Measurements from ENCODE around the gene TSC22D4.
"Not testable (repeated sequence)": the region's sequence is repeated elsewhere in the genome, so short reads cannot be mapped to it uniquely, and the experiment has no call there.

The TSC22D4 gene

DNA sequence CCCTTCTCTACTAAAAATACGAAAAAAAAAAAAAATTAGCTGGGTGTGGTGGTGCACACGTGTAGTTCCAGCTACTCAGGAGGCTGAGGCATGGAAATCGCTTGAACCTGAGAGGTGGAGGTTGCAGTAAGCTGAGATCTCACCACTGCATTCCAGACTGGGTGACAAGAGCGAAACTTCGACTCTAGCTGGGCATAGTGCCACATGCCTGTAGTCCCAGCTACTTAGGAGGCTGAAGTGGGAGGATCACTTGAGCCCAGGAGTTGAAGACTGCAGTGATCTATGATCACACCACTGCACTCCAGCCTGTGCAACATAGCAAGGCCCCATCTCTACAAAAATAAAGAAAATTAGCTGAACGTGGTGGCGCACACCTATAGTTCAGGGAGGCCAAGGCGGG, 13.7 kb downstream of the TSC22D4 start:
- no peak for ATAC-seq (replicated peaks; ENCODE audit: extremely low read depth, poor library complexity, severe bottlenecking)
- no peak for DNase-seq (ENCODE audit: low spot score in 2 of 2)
- peaks cover 26% of the 10 kb centered on the region for H3K36me3 Mint-ChIP-seq (ENCODE audit: insufficient read depth)
- H3K9me3 Mint-ChIP-seq: no peaks in the 10 kb centered on the region
- no peaks in the 10 kb centered on the region for H3K27me3 Mint-ChIP-seq
- peaks cover 5% of the 10 kb centered on the region for H3K4me1 Mint-ChIP-seq
- H3K4me3 Mint-ChIP-seq: no peak overlapping the region
- H3K27ac Mint-ChIP-seq (ENCODE audit: low read depth): peak overlapping the region; percentile 63

DNA sequence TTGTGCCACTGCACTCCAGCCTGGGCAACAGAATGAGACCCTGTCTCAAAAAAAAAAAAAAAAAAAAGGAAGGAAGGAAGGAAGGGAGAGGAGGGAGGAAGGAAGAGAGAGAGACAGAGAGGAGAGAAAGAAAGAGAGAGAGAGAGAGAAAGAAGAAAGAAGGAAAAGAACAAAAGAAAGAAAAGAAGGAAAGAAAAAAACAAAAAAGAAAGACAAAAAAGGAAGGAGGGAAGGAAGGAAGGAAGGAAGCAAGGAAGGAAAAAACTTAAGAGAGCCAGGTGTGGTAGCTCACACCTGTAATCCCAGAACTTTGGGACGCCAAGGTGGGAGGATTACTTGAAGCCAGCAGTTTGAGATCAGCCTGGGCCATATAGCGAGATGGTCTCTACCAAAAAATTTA, 14.2 kb downstream of the TSC22D4 start:
- Mint-ChIP-seq H3K4me3 (no peak overlapping the region), H3K4me1 (peaks cover 5% of the 10 kb centered on the region), H3K36me3 (ENCODE audit: insufficient read depth) (peaks cover 25% of the 10 kb centered on the region), H3K9me3 (no peaks in the 10 kb centered on the region), H3K27me3 (no peaks in the 10 kb centered on the region), H3K27ac (ENCODE audit: low read depth) (peak overlapping the region; percentile 63)
- ATAC-seq (replicated peaks; ENCODE audit: extremely low read depth, poor library complexity, severe bottlenecking) (no peak), DNase-seq (ENCODE audit: low spot score in 2 of 2) (no peak)

DNA sequence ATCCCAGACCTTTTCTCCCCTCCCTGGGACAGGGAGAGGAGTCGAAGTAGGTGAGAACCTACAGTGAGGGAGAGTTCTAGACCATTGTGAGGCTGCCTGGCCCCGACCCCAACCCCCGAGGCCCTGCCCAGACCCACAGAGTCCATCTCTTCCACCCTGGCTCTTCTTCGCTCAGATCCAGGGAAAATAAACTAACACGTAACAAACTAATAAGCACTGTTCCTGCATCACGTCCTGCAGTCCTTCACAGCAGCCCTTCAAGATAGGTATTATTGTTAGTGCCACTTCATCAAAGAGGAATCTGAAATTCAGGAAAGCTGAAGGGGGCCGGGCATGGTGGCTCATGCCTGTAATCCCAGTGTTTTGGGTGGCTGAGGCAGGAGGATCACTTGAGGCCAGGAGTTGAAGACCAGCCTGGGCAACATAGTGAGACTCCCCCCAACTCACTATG, 14.8 kb downstream of the TSC22D4 start, which contains the start of gene SPACDR:
TSS of gene SPACDR (minus strand) at position 51 of the 451 bp plus-strand sequence. CDS start 235 bp downstream, outside the sequence.
- DNase-seq (ENCODE audit: low spot score in 2 of 2) (no peak), ATAC-seq (replicated peaks; ENCODE audit: extremely low read depth, poor library complexity, severe bottlenecking) (no peak)
- H3K36me3 Mint-ChIP-seq (ENCODE audit: insufficient read depth): peaks cover 24% of the 10 kb centered on the region
- peak within 1 kb of the TSS; percentile 63 for H3K27ac Mint-ChIP-seq (ENCODE audit: low read depth)
- H3K4me1 Mint-ChIP-seq: peaks cover 5% of the 10 kb centered on the region
- H3K9me3 Mint-ChIP-seq: no peaks in the 10 kb centered on the region
- no peaks in the 10 kb centered on the region for H3K27me3 Mint-ChIP-seq
- H3K4me3 Mint-ChIP-seq: no peak within 1 kb of the TSS

DNA sequence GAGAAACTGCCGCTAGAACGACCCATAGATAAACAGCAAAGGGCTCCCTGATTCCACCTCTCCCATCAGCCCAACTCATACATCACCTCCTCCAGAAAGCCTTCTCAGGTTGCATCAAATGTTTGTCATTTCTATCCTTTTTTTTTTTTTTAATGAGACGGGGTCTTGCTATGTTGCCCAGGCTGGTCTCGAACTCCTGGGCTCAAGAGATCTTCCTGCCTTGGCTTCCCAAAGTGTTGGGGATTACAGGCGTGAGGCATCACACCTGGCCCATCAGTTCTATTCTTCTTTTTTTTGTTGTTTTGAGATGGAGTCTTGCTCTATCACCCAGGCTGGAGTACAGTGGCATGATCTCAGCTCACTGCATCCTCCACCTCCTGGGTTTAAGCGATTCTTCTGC, 22.0 kb downstream of the TSC22D4 start:
- Mint-ChIP-seq H3K27me3 (no peaks in the 10 kb centered on the region), H3K27ac (ENCODE audit: low read depth) (no peak overlapping the region), H3K36me3 (ENCODE audit: insufficient read depth) (peaks cover 4% of the 10 kb centered on the region), H3K4me3 (no peak overlapping the region), H3K9me3 (no peaks in the 10 kb centered on the region), H3K4me1 (peaks cover 6% of the 10 kb centered on the region)
- DNase-seq (ENCODE audit: low spot score in 2 of 2): no peak
- no peak for ATAC-seq (replicated peaks; ENCODE audit: extremely low read depth, poor library complexity, severe bottlenecking)

DNA sequence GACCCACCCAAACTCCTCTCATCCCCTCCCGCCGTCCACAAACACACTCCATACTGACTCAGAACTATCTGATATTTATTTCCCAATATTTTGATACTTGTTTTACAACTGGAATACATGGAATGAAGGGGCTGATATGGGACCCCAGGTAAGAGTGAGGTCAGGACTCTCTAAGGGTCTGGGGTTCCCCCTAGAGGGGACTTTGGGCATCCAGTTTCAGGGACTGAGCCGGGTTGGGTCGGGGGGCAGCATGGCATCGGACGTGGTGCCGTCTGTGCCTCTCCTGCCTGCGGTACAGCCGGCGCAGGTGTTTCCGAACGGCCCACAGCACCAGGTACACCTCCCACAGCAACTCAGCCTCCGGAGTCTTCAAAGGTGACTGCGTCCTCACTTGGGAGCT, 22.5 kb downstream of the TSC22D4 start:
- Mint-ChIP-seq H3K27me3 (no peaks in the 10 kb centered on the region), H3K9me3 (no peaks in the 10 kb centered on the region), H3K4me1 (peaks cover 6% of the 10 kb centered on the region), H3K4me3 (no peak overlapping the region), H3K36me3 (ENCODE audit: insufficient read depth) (peaks cover 4% of the 10 kb centered on the region), H3K27ac (ENCODE audit: low read depth) (no peak overlapping the region)
- no peak for DNase-seq (ENCODE audit: low spot score in 2 of 2)
- ATAC-seq (replicated peaks; ENCODE audit: extremely low read depth, poor library complexity, severe bottlenecking): no peak

DNA sequence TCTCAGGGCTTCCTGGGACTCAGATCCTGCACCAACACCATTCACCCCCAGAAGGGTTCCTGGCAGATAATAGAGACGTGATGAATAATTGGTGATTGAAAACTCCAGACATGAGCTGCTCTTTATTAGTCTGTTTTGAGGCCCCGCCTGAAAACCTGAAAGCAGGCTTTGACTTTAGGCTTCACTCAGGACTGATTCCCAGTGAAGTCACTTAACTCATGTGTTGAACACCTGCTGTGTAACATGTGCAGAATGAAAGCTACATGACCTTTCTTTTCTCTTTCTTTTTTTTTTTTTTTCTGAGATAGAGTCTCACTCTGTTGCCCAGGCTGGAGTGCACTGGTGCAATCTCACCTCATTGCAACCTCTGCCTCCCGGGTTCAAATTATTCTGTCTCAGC, 23.8 kb downstream of the TSC22D4 start:
- H3K4me3 Mint-ChIP-seq: no peak overlapping the region
- H3K36me3 Mint-ChIP-seq (ENCODE audit: insufficient read depth): peaks cover 3% of the 10 kb centered on the region
- ATAC-seq (replicated peaks; ENCODE audit: extremely low read depth, poor library complexity, severe bottlenecking): no peak
- no peaks in the 10 kb centered on the region for H3K27me3 Mint-ChIP-seq
- H3K9me3 Mint-ChIP-seq: no peaks in the 10 kb centered on the region
- DNase-seq (ENCODE audit: low spot score in 2 of 2): no peak
- peaks cover 6% of the 10 kb centered on the region for H3K4me1 Mint-ChIP-seq
- no peak overlapping the region for H3K27ac Mint-ChIP-seq (ENCODE audit: low read depth)

DNA sequence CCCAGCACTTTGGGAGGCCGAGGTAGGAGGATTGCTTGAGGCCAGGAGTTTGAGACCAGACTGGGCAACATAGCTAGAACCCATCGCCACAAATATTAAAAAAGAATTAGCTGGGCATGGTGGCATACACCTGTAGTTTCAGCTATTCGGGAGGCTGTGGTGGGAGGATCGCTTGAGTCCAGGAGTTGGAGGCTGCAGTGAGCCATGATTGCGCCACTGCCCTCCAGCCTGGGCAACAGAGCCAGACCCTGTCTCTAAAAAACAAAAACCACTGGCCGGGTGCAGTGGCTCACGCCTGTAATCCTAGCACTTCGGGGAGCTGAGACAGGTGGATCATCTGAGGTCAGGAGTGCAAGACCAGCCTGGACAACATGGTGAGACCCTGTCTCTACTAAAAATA, 25.2 kb downstream of the TSC22D4 start:
- not testable (repeated sequence) for H3K27me3 Mint-ChIP-seq; H3K9me3 Mint-ChIP-seq; H3K27ac Mint-ChIP-seq (ENCODE audit: low read depth); H3K4me3 Mint-ChIP-seq; H3K4me1 Mint-ChIP-seq; ATAC-seq (replicated peaks; ENCODE audit: extremely low read depth, poor library complexity, severe bottlenecking); H3K36me3 Mint-ChIP-seq (ENCODE audit: insufficient read depth); DNase-seq (ENCODE audit: low spot score in 2 of 2)

DNA sequence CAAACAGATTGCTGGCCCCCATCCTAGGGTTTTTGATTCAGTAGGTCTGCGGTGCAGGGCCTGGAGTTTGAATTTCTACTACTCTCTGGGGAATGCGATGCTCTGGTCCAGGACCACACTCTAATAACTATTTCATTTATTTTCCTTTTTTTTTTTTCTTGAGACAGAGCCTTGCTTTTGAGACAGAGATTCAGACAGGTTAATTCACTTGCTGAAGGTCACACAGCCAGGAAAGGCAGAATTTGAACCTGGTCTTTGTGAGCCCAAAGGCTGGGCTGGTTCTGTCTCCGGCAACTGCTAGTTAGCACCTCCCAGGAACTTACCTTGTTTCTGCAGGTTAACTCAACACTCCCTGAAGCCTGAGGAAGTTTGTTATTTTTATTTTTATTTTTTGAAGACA, 26.5 kb downstream of the TSC22D4 start:
- Mint-ChIP-seq H3K4me3 (no peak overlapping the region), H3K36me3 (ENCODE audit: insufficient read depth) (peaks cover 2% of the 10 kb centered on the region)
- ATAC-seq (replicated peaks; ENCODE audit: extremely low read depth, poor library complexity, severe bottlenecking): no peak

DNA sequence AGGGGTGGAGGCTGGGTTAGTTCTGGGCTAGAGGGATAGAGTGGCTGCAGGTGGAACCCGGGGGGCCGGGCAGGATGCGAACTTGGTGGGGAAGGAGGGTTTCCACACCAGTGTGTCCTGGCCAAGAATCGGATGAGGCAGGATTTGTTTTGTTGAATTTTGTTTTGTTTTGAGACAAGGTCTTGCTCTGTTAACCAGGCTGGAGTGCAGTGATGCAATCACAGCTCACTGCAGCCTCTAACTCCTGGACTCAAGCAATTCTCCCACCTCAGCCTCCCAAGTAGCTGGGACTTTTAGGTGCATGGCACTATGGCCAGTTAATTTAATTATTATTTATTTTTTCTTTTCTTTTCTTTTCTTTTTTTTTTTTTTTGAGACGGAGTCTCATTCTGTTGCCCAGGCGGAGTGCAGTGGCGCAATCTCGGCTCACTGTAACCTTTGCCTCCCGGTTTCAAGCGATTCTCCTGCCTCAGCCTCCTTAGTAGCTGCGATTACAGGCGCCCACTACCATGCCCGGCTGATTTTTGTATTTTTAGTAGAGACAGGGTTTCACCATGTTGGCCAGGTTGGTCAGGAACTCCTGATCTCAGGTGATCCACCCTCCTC, 29.7 kb downstream of the TSC22D4 start:
- Mint-ChIP-seq H3K36me3 (ENCODE audit: insufficient read depth) (peaks cover 2% of the 10 kb centered on the region), H3K4me3 (peak overlapping the region; percentile 32), H3K27me3 (no peaks in the 10 kb centered on the region), H3K4me1 (no peaks in the 10 kb centered on the region), H3K27ac (ENCODE audit: low read depth) (no peak overlapping the region), H3K9me3 (no peaks in the 10 kb centered on the region)
- DNase-seq (ENCODE audit: low spot score in 2 of 2) (no peak), ATAC-seq (replicated peaks; ENCODE audit: extremely low read depth, poor library complexity, severe bottlenecking) (no peak)

More for the DNA sequence above, 26.5 kb downstream of the TSC22D4 start:
- no peaks in the 10 kb centered on the region for H3K9me3 Mint-ChIP-seq
- no peak overlapping the region for H3K27ac Mint-ChIP-seq (ENCODE audit: low read depth)
- no peaks in the 10 kb centered on the region for H3K27me3 Mint-ChIP-seq
- peaks cover 6% of the 10 kb centered on the region for H3K4me1 Mint-ChIP-seq
- DNase-seq (ENCODE audit: low spot score in 2 of 2): no peak

DNA sequence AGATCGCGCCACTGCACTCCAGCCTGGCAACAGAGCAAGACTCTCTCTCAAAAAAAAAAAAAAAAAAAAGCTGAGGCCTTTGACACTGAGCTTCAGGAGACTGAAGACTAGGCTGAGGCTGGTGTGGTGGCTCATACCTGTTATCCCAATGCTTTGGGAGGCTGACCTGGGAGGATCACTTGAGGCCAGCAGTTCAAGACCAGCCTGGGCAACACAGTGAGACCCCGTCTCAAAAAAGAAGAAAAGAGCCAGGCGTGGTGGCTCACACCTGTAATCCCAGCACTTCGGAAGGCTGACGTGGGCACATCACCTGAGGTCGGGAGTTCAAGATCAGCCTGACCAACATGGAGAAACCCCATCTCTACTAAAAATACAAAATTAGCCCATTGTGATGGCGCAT, 31.7 kb downstream of the TSC22D4 start:
- not testable (repeated sequence) for H3K4me3 Mint-ChIP-seq; H3K4me1 Mint-ChIP-seq; H3K36me3 Mint-ChIP-seq (ENCODE audit: insufficient read depth); H3K9me3 Mint-ChIP-seq; H3K27ac Mint-ChIP-seq (ENCODE audit: low read depth); DNase-seq (ENCODE audit: low spot score in 2 of 2); ATAC-seq (replicated peaks; ENCODE audit: extremely low read depth, poor library complexity, severe bottlenecking); H3K27me3 Mint-ChIP-seq

DNA sequence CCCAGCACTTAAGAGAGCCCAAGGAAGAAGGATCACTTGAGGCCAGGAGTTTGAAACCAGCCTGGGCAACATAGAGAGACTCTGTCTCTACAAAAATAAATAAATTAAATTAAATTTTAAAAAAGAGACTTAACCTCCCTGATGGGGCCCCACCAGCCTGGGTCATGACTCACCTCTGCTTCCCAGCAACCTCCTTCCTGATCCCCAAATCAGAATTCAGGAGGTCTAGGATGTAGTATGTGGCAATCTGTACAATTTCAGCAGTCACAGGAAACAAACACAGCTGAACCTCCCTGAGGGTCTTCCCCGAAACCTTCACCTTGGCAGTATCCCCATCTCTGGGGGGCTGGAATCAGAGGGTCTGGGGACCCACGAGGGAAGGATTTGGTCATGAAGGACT, 33.0 kb downstream of the TSC22D4 start:
- ATAC-seq (replicated peaks; ENCODE audit: extremely low read depth, poor library complexity, severe bottlenecking) (no peak), DNase-seq (ENCODE audit: low spot score in 2 of 2) (no peak)
- no peaks in the 10 kb centered on the region for H3K27me3 Mint-ChIP-seq
- H3K4me3 Mint-ChIP-seq: no peak overlapping the region
- H3K36me3 Mint-ChIP-seq (ENCODE audit: insufficient read depth): peaks cover 2% of the 10 kb centered on the region
- H3K9me3 Mint-ChIP-seq: no peaks in the 10 kb centered on the region
- peaks cover 5% of the 10 kb centered on the region for H3K4me1 Mint-ChIP-seq
- H3K27ac Mint-ChIP-seq (ENCODE audit: low read depth): no peak overlapping the region

DNA sequence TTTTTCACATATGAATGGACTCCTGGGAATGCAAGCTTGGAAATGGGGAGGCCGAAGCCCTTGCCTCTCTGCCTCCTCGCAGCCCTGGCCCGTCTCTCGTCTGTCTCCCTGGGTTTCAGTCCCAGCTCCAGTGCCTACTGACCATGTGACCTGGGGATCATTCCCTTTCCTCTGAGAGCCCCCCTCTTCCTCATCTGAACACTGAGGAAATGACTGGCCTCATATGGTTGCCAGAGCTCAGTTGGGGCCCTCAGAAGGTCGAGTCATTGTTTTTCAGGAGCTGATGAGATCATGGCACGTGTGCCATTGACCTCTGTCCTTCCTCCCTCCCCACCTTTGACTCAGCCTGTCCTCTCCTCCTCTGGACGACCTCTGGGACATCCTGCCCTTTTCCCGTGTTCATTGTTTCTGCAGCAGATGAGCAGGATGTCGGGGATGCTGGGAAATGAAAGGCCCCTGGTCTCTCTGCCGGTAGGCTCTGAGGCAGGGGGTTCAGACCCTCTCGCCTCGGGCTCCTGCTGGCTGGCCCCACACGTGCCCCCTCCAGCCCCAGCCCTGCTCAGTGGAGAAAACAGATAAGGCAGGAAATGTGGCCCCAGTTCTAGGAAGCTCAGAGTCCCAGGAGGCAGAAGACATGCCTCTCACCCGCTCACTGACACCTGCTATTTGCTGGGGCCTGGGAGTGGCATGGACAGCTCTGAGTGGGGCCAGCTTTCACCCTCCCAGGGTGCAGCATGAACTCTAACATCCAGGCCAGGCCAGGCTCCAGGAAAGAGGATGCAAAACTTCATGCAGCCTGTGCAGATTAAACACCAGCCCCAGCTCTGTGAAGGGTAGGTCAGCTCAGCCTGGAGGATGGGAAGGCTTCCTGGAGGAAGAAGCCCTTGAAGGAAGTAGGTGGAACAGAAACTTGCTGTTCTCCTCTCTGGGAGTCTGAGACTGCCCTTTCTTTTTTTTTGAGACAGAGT, 34.4 kb downstream of the TSC22D4 start:
- H3K27me3 Mint-ChIP-seq: no peaks in the 10 kb centered on the region
- ATAC-seq (replicated peaks; ENCODE audit: extremely low read depth, poor library complexity, severe bottlenecking) (no peak), DNase-seq (ENCODE audit: low spot score in 2 of 2) (no peak)
- H3K27ac Mint-ChIP-seq (ENCODE audit: low read depth): no peak overlapping the region
- peaks cover 5% of the 10 kb centered on the region for H3K4me1 Mint-ChIP-seq
- H3K4me3 Mint-ChIP-seq: no peak overlapping the region
- H3K9me3 Mint-ChIP-seq: no peaks in the 10 kb centered on the region
- peaks cover 2% of the 10 kb centered on the region for H3K36me3 Mint-ChIP-seq (ENCODE audit: insufficient read depth)

Measured in central memory CD8-positive, alpha-beta T cell (primary cell).